HG02852 (cell line): ENCODE results near the gene SCN2B.
A peak's percentile ranks its signal among the peaks of the same experiment; 100 is the strongest.

Experiments used
- ATAC-seq: cut with Tn5 transposase; IDR thresholded peaks from one replicate; pipeline ENCODE4 v1.9.1; 2021; ENCODE audit warnings: mild to moderate bottlenecking, moderate library complexity; ENCODE audit not compliant: unreplicated experiment

Gene SCN2B

GRCh38 chr11:118154641-118155040 is 21.8 kb downstream of the SCN2B start:
- ATAC-seq: no peak

- ATAC-seq: no peak
Measured at GRCh38 chr11:118153976-118154375, 22.5 kb downstream of the SCN2B start.

- ATAC-seq: no peak
Measured at GRCh38 chr11:118153516-118153915, 22.9 kb downstream of the SCN2B start.

GRCh38 chr11:118152552-118153471 is 23.6 kb downstream of the SCN2B start, which contains the start of gene SCN4B:
Gene SCN4B, minus strand, starts transcription at chr11:118152823. Its CDS starts 150 bp downstream, at chr11:118152673.
- ATAC-seq: no peak

GRCh38 chr11:118152020-118152551 is 24.4 kb downstream of the SCN2B start:
- no peak for ATAC-seq

GRCh38 chr11:118151431-118151830 is 25.0 kb downstream of the SCN2B start:
- ATAC-seq: no peak

GRCh38 chr11:118149493-118149892 is 26.9 kb downstream of the SCN2B start:
- no peak for ATAC-seq

- ATAC-seq: no peak
Measured at GRCh38 chr11:118148856-118149255, 27.6 kb downstream of the SCN2B start.

GRCh38 chr11:118148240-118148639 is 28.2 kb downstream of the SCN2B start:
- no peak for ATAC-seq

GRCh38 chr11:118147502-118147901 is 28.9 kb downstream of the SCN2B start:
- no peak for ATAC-seq

GRCh38 chr11:118146554-118146953 is 29.9 kb downstream of the SCN2B start:
- no peak for ATAC-seq

GRCh38 chr11:118145285-118146227 is 30.9 kb downstream of the SCN2B start:
- peak; percentile 85 for ATAC-seq

- ATAC-seq: no peak
Measured at GRCh38 chr11:118144301-118145268, 31.9 kb downstream of the SCN2B start.

GRCh38 chr11:118143661-118144185 is 32.7 kb downstream of the SCN2B start:
- no peak for ATAC-seq

GRCh38 chr11:118142809-118143208 is 33.6 kb downstream of the SCN2B start:
- no peak for ATAC-seq

- no peak for ATAC-seq
Measured at GRCh38 chr11:118142081-118142480, 34.4 kb downstream of the SCN2B start.

- no peak for ATAC-seq
Measured at GRCh38 chr11:118139578-118139977, 36.9 kb downstream of the SCN2B start.

GRCh38 chr11:118138839-118139420 is 37.5 kb downstream of the SCN2B start:
- no peak for ATAC-seq

- no peak for ATAC-seq
Measured at GRCh38 chr11:118136801-118137200, 39.6 kb downstream of the SCN2B start.
